H1 (cell line): Measurements from ENCODE around the gene VAPA. TPM values are rescaled to one million over a fixed set of nuclear protein-coding genes. Genes with fewer than 3 reads are reported as not detected.

Experiments used
- CTCF ChIA-PET: fragments of 300-600 bp; sonication (Branson Sonifier 250); formaldehyde crosslinking; loops from one replicate; lab custom pipeline; 2021; ENCODE audit not compliant: partially characterized antibody; lab: Charles Lee
- POLR2A ChIA-PET: fragments of 300-600 bp; sonication (Branson Sonifier 250); formaldehyde crosslinking; loops from one replicate; lab custom pipeline; 2021; ENCODE audit warnings: inconsistent platforms; ENCODE audit not compliant: partially characterized antibody; lab: Charles Lee
- DNase-seq, 2 experiments: peaks; one replicate each; pipeline versions ENCODE4 v3.0.0 to v3.0.0-alpha.2; 2010 to 2022; ENCODE audit warnings: low spot score in 2 of 2, low read depth in 1 of 2, mixed read lengths in 1 of 2
- FAIRE-seq: peaks from 2 replicates; lab custom pipeline; 2011; peaks lifted over from hg19 to GRCh38; lab: Jason Lieb, UNC
- H2AFZ ChIP-seq: 2 replicates; pipeline ENCODE4 v1.8.1; 2012; ENCODE audit warnings: low read length, inconsistent platforms
- H2AK5ac ChIP-seq: 2 replicates; pipeline ENCODE4 v1.6.1; 2013; ENCODE audit warnings: low read depth, low read length
- H2BK120ac ChIP-seq: replicated peaks from 2 replicates; pipeline ENCODE3; 2013; ENCODE audit warnings: low read depth, low read length, inconsistent platforms
- H2BK12ac ChIP-seq: 2 replicates; pipeline ENCODE4 v1.6.1; 2013; ENCODE audit warnings: low read depth, low read length
- H2BK15ac ChIP-seq: 2 replicates; pipeline ENCODE4 v1.6.1; 2013; ENCODE audit warnings: low read length
- H2BK20ac ChIP-seq: 2 replicates; pipeline ENCODE4 v1.6.1; 2013; ENCODE audit warnings: low read length
- H2BK5ac ChIP-seq: 2 replicates; pipeline ENCODE4 v1.6.1; 2013; ENCODE audit warnings: low read depth, low read length
- H3K14ac ChIP-seq: 2 replicates; pipeline ENCODE4 v1.6.1; 2013; ENCODE audit warnings: inconsistent platforms; ENCODE audit not compliant: insufficient read length
- H3K18ac ChIP-seq: 2 replicates; pipeline ENCODE4 v1.6.1; 2013; ENCODE audit warnings: low read length; ENCODE audit errors: extremely low read depth
- H3K23ac ChIP-seq: 2 replicates; pipeline ENCODE4 v1.6.1; 2013; ENCODE audit warnings: inconsistent platforms; ENCODE audit not compliant: insufficient read length
- H3K23me2 ChIP-seq: 2 replicates; pipeline ENCODE4 v1.6.1; 2013; ENCODE audit warnings: low read depth, low read length
- H3K27ac ChIP-seq: 2 replicates; pipeline ENCODE4 v1.6.1; 2011; ENCODE audit warnings: low read depth, low read length, inconsistent platforms
- H3K27me3 ChIP-seq, 4 experiments: replicated peaks in 1 of 4; 1 replicate in 1 of 4; 2 replicates in 3 of 4; pipeline versions ENCODE4 v1.6.1 to v1.8.1; 2011 to 2013; ENCODE audit warnings: low read length in 3 of 4, mild to moderate bottlenecking in 3 of 4, inconsistent platforms in 2 of 4, mixed read lengths in 2 of 4, moderate library complexity in 1 of 4; ENCODE audit not compliant: control insufficient read depth in 3 of 4, insufficient read depth in 3 of 4; ENCODE audit errors: extremely low read depth in 1 of 4
- H3K36me3 ChIP-seq, 4 experiments: 2 replicates each; pipeline versions ENCODE4 v1.6.1 to v1.8.1; 2011 to 2013; ENCODE audit warnings: mild to moderate bottlenecking in 4 of 4, low read length in 3 of 4, moderate library complexity in 2 of 4, control low read depth in 1 of 4, inconsistent platforms in 1 of 4; ENCODE audit not compliant: insufficient read depth in 4 of 4, control insufficient read depth in 2 of 4
- H3K4ac ChIP-seq: replicated peaks from 2 replicates; pipeline ENCODE3; 2013; ENCODE audit warnings: low read length, low read depth, mixed read lengths, inconsistent platforms; ENCODE audit not compliant: insufficient read length
- H3K4me1 ChIP-seq, 4 experiments: replicated peaks in 1 of 4; 1 replicate in 1 of 4; 2 replicates in 3 of 4; pipeline versions ENCODE4 v1.6.1 to v1.8.1; 2011 to 2013; ENCODE audit warnings: low read length in 3 of 4, inconsistent platforms in 2 of 4, mixed read lengths in 1 of 4; ENCODE audit not compliant: insufficient read depth in 4 of 4, control insufficient read depth in 3 of 4
- H3K4me2 ChIP-seq, 2 experiments: 2 replicates each; pipeline versions ENCODE4 v1.6.1 to v1.8.1; 2011 to 2013; ENCODE audit warnings: low read depth in 2 of 2, low read length in 2 of 2, control low read depth in 1 of 2, inconsistent platforms in 1 of 2, mild to moderate bottlenecking in 1 of 2; ENCODE audit not compliant: insufficient read depth in 1 of 2
- H3K4me3 ChIP-seq, 4 experiments: fragments of 200-600, 300-600 bp in 1 of 4; sonication (generic), shearing (Covaris generic), sonication (Bioruptor Twin) in 1 of 4; 2 replicates each; pipeline versions ENCODE4 v1.5.1 to v1.8.1; 2011 to 2016; ENCODE audit warnings: low read length in 4 of 4, low read depth in 3 of 4, control low read depth in 2 of 4, inconsistent platforms in 2 of 4, mild to moderate bottlenecking in 2 of 4, mixed read lengths in 1 of 4, moderate library complexity in 1 of 4; ENCODE audit not compliant: insufficient read depth in 2 of 4; ENCODE audit errors: extremely low read depth in 1 of 4
- H3K56ac ChIP-seq: replicated peaks from 2 replicates; pipeline ENCODE3; 2013; ENCODE audit warnings: low read depth, mild to moderate bottlenecking, mixed read lengths, low read length, inconsistent platforms; ENCODE audit not compliant: insufficient read length
- H3K79me1 ChIP-seq: 2 replicates; pipeline ENCODE4 v1.6.1; 2013; ENCODE audit warnings: low read depth, low read length, control low read depth
- H3K79me2 ChIP-seq, 2 experiments: 2 replicates each; pipeline versions ENCODE4 v1.6.1 to v1.8.1; 2012 to 2013; ENCODE audit warnings: low read length in 2 of 2, mild to moderate bottlenecking in 2 of 2, inconsistent platforms in 1 of 2; ENCODE audit not compliant: insufficient read depth in 2 of 2, control insufficient read depth in 1 of 2
- H3K9ac ChIP-seq, 4 experiments: replicated peaks in 1 of 4; 1 replicate in 1 of 4; 2 replicates in 3 of 4; pipeline versions ENCODE4 v1.6.1 to v1.8.1; 2011 to 2013; ENCODE audit warnings: low read depth in 3 of 4, low read length in 3 of 4, control low read depth in 2 of 4, mild to moderate bottlenecking in 2 of 4, moderate library complexity in 2 of 4, inconsistent platforms in 1 of 4; ENCODE audit errors: extremely low read depth in 1 of 4
- H3K9me3 ChIP-seq, 2 experiments: 2 replicates each; pipeline versions ENCODE4 v1.6.1 to v1.8.1; 2012 to 2013; ENCODE audit warnings: mild to moderate bottlenecking in 2 of 2, moderate library complexity in 2 of 2, control low read depth in 1 of 2, inconsistent platforms in 1 of 2, low read depth in 1 of 2, low read length in 1 of 2, mixed read lengths in 1 of 2; ENCODE audit not compliant: insufficient read depth in 2 of 2
- H4K20me1 ChIP-seq, 2 experiments: replicated peaks in 1 of 2; 2 replicates each; pipeline versions ENCODE3 to v1.8.1; 2011 to 2013; ENCODE audit warnings: inconsistent platforms in 2 of 2, low read length in 2 of 2, mild to moderate bottlenecking in 1 of 2; ENCODE audit not compliant: insufficient read depth in 2 of 2, control insufficient read depth in 1 of 2
- H4K5ac ChIP-seq: 2 replicates; pipeline ENCODE4 v1.6.1; 2013; ENCODE audit warnings: low read length, low read depth, mixed read lengths, inconsistent platforms; ENCODE audit not compliant: insufficient read length
- H4K8ac ChIP-seq: 2 replicates; pipeline ENCODE4 v1.8.0; 2013; ENCODE audit warnings: mild to moderate bottlenecking, moderate library complexity, low read length, inconsistent platforms; ENCODE audit not compliant: insufficient read depth; ENCODE audit errors: extremely low read depth
- H4K91ac ChIP-seq: replicated peaks from 2 replicates; pipeline ENCODE3; 2013; ENCODE audit warnings: low read length, mixed read lengths, inconsistent platforms; ENCODE audit not compliant: insufficient read length
- BRCA1 ChIP-seq: IDR thresholded peaks from 2 replicates; pipeline ENCODE4 v1.6.1; 2012; ENCODE audit warnings: low read depth, low read length, improper control_type of control experiment
- CBX5 ChIP-seq: fragments of 300-800, 300-1000 bp; sonication (generic); IDR thresholded peaks from 2 replicates; pipeline ENCODE4 v1.7.1; 2016; ENCODE audit warnings: antibody characterized with exemption, low read length, low read depth
- KDM4A ChIP-seq: IDR thresholded peaks from one replicate; pipeline ENCODE4 v1.7.1; 2012; ENCODE audit warnings: low read depth, mild to moderate bottlenecking, moderate library complexity, low read length, inconsistent platforms; ENCODE audit not compliant: severe bottlenecking
- KDM5A ChIP-seq: fragments of 200-600 bp; IDR thresholded peaks from 2 replicates; pipeline ENCODE4 v1.7.1; 2012; ENCODE audit warnings: mild to moderate bottlenecking, low read length, inconsistent platforms, mixed read lengths
- POU5F1 ChIP-seq: IDR thresholded peaks from 2 replicates; pipeline ENCODE4 v1.6.1; 2011; ENCODE audit warnings: low read depth, mild to moderate bottlenecking, low read length, moderate library complexity
- RAD21 ChIP-seq, 2 experiments: IDR thresholded peaks in 1 of 2; conservative IDR thresholded peaks in 1 of 2; 2 replicates each; pipeline ENCODE4 v1.6.1; 2011; ENCODE audit warnings: low read depth in 2 of 2, low read length in 2 of 2, improper control_type of control experiment in 1 of 2, inconsistent platforms in 1 of 2, mild to moderate bottlenecking in 1 of 2, moderate library complexity in 1 of 2
- RFX5 ChIP-seq: IDR thresholded peaks from 2 replicates; pipeline ENCODE4 v1.6.1; 2011; ENCODE audit warnings: low read depth, low read length, improper control_type of control experiment, borderline replicate concordance
- SP1 ChIP-seq: IDR thresholded peaks from 2 replicates; pipeline ENCODE4 v1.6.1; 2011; ENCODE audit warnings: low read depth, low read length
- polyA plus RNA-seq, 7 experiments: library from polyadenylated mRNA; depleted of rRNA in 3 of 7; stranded (reverse) in 5 of 7; unstranded in 2 of 7; fragments of >200 nt in 5 of 7; fragments of 200-250 nt in 2 of 7; gene quantifications; 1 replicate in 5 of 7; 2 replicates in 1 of 7; 4 replicates in 1 of 7; pipeline versions ENCODE4 v1.2.1 to v1.2.3, GENCODE V29; 2011 to 2013; ENCODE audit warnings: missing spikeins in 2 of 7, mixed read lengths in 2 of 7
- total RNA-seq: library from RNA; stranded (reverse); fragmentation: NEBNext Ultra II Directional; extraction: Animal tissue kit (Norgen Biotek cat#: 25700); gene quantifications from 2 replicates; pipeline ENCODE4 v1.2.1, GENCODE V29; 2021

VAPA gene
- total and polyA plus RNA-seq, 2 of the 8 experiments (the other 6 are each of a cell fraction or from before 2014, with no cell fraction given), result 79.7 to 130 TPM

DNA sequence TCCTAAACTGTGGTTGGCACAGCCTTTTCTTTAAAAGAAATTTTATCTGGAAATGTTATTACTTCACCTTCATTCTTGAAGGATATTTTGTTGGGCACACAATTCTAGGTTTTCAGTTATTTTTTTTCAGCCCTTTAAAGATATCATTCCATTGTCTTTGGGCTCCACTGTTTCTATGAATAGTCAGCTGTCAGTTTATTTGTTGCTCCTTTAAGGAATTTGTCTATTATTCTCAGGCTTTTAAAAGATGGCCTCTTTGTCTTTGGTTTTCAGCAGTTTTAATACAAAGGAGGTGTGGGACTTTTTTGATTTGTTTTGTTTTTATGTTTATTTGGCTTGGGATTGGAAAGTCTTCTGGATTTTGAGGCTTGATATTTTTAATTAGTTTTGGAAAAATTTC lies 61.8 kb downstream of the VAPA start:
- Histone ChIP-seq H3K23ac (no peak overlapping the region), H4K91ac (no peak overlapping the region), H3K27ac (no peak overlapping the region), H2AK5ac (no peak overlapping the region), H2AFZ (no peak overlapping the region), H3K18ac (no peak overlapping the region), H4K20me1 (no peaks in the 10 kb centered on the region), H4K5ac (no peak overlapping the region), H3K79me1 (no peaks in the 10 kb centered on the region), H2BK15ac (no peak overlapping the region), H3K56ac (no peak overlapping the region), H3K4me1 (no peaks in the 10 kb centered on the region), H3K4ac (no peak overlapping the region), H3K4me3 (no peak overlapping the region), H3K79me2 (no peaks in the 10 kb centered on the region), H3K9me3 (peaks cover 3 to 6% of the 10 kb centered on the region in 2 experiments; a peak in 2 of 4 replicates), H3K4me2 (no peak overlapping the region), H2BK5ac (no peak overlapping the region), H3K9ac (no peak overlapping the region), H3K23me2 (no peaks in the 10 kb centered on the region), H3K14ac (no peak overlapping the region), H2BK120ac (no peak overlapping the region), H3K36me3 (no peaks in the 10 kb centered on the region), H3K27me3 (no peaks in the 10 kb centered on the region), H4K8ac (no peak overlapping the region), H2BK12ac (no peak overlapping the region), H2BK20ac (no peak overlapping the region)
- FAIRE-seq, result no peak
- no peak for DNase-seq
- ChIA-PET POLR2A (no interaction called here), CTCF (no interaction called here)
- TF ChIP-seq RFX5 (no peak), CBX5 (no peak), KDM5A (no peak), SP1 (no peak), KDM4A (no peak), POU5F1 (no peak), RAD21 (IDR thresholded peaks at IDR 0.05 in 1 of 2, conservative IDR thresholded peaks at IDR 0.05 in 1 of 2; ENCODE audit: low read depth in 2 of 2, low read length in 2 of 2) (no peak), BRCA1 (no peak)
